GM21360 (cell line): ENCODE results near the gene C1QTNF12.

ENCODE experiments used
- ATAC-seq: cut with Tn5 transposase; IDR thresholded peaks from one replicate; pipeline ENCODE4 v1.9.1; 2021; ENCODE audit warnings: mild to moderate bottlenecking, moderate library complexity; ENCODE audit not compliant: unreplicated experiment

The C1QTNF12 gene

GRCh38 chr1:1282998-1283397 lies 36.5 kb upstream of the C1QTNF12 start:
- ATAC-seq: no peak

DNA sequence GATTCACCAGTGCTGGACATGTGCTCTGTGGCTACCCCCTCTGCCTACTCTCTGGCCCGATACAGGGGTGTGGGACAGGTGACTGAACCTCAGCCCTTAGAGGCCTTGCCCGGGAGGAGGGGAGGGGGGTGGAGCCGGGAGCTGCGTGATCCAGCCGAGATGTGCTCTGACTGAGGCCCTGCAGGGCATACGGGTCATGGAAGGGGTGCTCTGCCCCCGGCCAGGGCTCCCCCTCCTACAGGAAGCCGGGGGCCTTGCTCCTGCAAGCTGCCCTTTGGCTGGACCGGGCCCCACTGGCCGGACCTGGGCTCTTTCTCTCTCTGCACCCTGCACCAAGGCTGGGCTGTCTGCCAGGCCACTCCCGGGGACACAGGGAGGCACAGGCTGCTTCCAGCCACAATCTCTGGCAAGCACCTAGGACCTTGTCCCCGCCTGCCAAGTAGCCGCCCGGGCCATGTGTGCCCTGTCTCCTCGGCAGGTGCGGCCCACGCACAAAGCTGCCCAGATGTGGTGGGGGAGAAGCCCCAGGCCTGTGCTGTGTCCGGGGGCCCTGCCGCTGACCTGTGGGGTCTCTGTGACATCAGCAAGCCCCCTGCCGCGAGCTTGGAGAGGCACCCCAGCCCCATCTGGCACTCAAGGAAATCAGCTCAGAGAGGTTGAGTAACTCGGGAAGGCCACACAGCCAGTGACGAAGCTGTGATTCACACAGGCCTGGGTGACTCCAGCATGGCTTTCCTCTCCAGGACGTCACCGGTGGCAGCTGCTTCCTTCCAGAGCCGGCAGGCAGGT lies 35.2 kb upstream of the C1QTNF12 start:
- no peak for ATAC-seq

GRCh38 chr1:1280782-1281481 lies 34.4 kb upstream of the C1QTNF12 start:
- ATAC-seq: no peak

- ATAC-seq: no peak
Observed at GRCh38 chr1:1279028-1279427, 32.5 kb upstream of the C1QTNF12 start.

DNA sequence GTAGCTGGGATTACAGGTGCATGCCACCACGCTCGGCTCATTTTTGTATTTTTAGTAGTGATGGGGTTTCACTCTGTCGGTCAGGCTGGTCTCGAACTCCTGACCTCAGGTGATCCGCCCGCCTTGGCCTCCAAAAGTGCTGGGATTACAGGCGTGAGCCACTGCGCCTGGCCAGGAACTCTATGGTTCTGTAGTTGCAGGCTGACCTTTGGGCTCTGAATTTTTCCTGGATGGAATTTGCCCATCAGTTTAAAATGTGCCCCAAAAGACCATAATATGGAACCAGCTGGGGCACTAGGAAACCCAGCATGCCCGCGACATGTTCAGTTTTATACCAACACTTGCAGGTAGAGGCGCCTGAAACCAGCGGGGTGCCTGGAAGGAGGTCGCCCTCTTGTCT lies 32.1 kb upstream of the C1QTNF12 start:
- ATAC-seq: no peak

DNA sequence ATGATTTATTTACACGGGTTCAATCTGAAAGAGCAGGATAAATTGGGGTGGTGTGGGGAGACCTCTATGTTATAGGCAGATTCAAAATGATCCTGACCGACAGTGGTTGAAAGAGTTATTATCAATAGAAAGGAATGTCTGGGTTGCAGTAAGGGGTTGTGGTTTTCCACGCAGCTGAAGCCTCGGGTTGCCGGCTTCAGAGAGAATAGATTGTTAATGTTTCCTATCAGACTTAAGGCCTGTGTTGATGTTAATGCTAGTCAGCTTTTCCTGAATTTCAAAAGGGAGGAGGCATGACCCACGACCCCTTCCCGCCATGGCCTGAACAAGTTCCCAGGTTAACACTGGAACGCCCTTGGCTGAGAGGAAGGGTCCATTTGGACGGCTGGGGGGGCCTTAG lies 29.3 kb upstream of the C1QTNF12 start:
- no peak for ATAC-seq

DNA sequence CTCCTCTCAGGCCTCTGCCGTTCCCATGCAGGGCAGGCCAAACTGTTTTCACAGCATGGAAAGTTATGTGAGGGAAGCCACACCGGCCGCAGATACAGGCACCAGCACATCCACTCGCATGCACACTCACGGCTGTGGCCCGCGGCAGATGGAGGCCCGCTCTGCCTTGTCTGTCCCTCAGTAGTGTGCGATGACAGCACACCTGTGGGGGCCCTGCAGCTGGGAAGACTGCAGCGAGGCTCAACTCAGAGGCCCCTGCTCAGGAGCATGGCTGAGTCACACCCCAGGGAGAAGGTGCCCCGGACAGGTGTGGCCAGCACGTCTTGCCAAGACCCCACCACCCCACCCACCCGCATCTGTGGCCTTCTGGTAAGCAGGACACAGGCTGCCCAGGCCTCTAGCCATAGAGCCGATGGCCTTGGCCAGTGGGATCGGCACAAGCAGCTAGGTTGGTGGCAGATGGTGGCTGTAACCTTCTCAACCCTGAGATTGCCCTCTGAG lies 28.5 kb upstream of the C1QTNF12 start:
- no peak for ATAC-seq

DNA sequence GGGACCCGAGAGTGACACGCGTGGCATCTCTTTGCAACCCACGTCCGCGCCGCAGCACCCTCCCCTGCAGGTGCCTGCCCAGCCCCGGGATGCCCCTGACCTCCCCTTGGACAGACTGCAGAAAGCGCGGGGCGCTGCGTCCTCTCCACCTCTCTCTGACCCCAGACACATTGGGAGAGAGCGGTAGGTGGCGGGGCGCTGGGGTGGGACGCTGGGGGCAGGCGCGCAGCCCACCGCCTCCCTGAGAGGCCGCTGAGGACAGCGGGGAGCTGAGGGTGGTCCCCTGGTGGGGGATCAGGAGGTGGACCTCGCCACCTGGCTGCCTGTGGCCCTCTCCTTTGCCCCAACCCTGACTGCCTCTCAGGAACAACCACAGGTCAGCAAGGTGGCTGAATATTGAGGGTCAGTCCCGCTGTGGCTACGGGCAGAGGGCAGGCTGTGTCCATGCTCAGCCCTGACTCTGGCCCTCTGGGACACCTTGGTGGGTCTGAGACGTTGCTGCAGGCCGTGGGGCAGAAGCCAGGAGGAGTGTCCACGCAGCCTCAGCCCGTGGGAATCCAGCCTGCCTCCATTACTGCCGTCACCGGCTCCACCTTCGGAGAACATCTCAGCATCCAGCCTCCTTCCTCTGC lies 27.9 kb upstream of the C1QTNF12 start:
- ATAC-seq: no peak

GRCh38 chr1:1273512-1274298 lies 27.2 kb upstream of the C1QTNF12 start, which contains the start of gene UBE2J2:
UBE2J2 (minus strand) TSS chr1:1273854; CDS start chr1:1267992, 5,862 bp downstream.
- ATAC-seq: peak; percentile 81

DNA sequence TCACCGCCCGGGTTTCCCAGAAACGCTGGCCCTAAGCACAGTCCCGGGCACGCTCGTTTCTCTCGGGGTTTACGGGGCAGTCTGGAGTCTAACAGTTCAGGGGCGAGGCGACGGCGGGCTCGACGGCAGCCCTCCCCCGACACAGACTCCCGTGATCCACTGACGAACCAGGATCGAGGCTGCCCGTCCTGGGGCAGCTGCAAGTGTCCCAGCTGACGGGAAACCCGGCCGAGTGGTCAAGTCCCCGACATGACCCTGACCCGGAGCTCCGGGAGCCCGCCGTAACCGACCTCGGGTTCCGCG lies 26.6 kb upstream of the C1QTNF12 start:
- no peak for ATAC-seq

- ATAC-seq: no peak
Observed at GRCh38 chr1:1272341-1273208, 26.1 kb upstream of the C1QTNF12 start.

DNA sequence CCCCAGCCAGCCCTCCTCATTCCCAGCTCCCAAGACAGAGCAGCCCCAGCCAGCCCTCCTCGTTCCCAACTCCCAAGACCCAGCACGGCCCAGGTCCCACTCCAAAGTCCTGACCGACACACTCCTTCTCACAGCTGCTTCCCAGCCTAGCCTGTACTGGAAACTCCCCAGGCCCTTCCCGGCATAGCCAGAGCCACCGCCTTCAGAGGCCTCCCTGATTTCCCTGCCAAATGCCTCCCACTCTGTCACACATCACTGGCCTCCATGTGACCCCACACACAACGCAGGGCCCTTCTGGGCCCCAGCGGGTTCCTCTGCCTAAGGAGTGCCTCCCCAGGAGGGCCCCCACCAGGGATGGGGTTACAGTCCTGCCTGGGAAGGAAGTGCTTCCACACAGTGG lies 24.3 kb upstream of the C1QTNF12 start:
- ATAC-seq: no peak

DNA sequence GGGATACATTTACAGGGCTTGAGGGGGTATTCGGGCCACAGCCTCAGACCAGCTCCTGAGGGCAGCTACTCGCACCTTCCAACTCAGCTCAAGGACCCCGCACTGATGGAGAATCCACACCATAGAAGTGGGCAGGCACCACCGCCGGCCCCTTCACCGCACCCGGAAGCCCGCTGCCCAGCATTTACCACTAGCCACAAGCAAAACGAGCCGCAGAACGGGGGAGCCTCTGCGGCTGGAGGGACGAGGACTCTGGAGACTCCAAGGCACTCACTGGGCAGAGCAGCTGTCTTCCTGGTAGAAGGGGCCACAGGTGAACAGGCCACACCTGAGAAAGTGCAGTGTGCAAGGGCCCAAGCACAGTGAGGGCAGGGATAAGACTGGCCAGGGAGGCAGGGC lies 21.8 kb upstream of the C1QTNF12 start:
- no peak for ATAC-seq

DNA sequence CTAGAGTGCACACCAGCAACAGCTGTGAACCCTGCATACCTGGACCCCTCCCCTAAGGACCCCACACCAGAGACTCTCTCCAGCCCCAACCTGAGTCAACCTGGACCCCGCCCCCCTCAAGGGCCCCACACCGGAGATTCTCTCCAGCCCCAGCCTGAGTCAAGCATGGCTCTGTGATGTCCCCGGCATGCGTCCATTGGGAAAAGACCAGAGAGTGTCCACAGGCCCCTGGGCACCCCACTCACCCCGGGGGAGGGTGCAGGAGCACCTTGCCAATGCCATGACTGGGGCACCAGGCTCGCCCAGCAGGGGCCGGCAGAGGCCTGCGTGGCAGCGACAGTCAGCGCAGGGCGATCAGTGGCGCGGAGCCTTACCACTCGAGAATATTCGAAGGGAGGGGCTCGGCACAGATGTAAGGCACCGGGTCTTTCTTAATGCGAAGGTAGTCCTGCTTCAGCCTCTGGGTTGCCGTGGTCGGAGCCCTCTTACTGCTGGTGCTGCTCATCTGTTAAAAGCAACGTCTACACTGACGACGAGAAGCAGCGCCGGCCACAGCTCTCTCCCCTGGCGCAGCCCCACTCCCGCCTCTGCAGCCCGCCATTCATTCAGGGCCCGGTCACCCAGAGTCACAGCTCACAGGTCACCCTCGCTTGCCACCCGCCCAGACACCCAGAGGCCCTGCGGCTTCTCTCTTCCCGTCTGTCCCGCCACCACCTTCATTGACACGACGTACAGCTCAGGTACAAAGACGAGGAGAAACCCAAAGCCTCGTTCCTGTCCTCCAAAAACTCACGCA lies 21.2 kb upstream of the C1QTNF12 start:
- no peak for ATAC-seq

DNA sequence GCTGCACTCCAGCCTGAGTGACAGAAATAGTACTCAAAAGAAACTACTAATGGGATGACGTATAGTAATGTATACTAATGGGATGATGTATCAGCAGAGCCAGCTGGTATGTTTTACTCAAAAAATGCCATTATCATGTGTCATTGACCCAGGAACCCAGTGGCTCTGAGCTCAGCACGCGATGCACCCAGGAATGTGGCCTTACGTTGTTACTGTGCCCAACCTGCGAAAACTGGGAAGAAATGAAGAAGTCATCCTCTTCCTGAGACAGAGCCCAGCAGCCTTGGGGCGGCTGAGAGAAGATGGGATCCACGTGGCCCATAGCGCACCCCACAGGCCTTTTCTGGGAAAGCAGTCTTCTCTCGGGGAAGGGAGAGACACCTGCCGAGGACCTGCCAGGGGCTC lies 18.3 kb upstream of the C1QTNF12 start:
- ATAC-seq: no peak

- ATAC-seq: no peak
Observed at GRCh38 chr1:1264026-1264425, 17.5 kb upstream of the C1QTNF12 start.

- no peak for ATAC-seq
Observed at GRCh38 chr1:1262758-1263157, 16.2 kb upstream of the C1QTNF12 start.

DNA sequence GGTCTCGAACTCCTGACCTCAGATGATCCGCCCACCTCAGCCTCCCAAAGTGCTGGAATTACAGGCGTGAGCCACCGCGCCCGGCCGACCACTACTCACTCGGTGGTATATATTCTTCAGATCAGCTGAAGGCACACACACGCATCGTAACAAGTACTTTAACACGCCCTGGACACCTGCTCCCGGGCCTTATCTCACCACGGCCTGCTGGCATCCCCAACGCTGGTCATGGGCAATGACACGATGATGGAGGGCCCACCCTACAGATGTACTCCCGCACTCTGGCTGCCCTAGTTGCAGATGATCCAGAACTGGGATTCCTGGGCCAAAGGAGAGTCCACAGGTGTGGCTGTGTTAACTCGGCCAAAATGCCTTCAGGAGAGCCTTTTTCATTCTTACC lies 15.5 kb upstream of the C1QTNF12 start:
- no peak for ATAC-seq

- ATAC-seq: no peak
Observed at GRCh38 chr1:1260843-1261560, 14.5 kb upstream of the C1QTNF12 start.
